LNCaP clone FGC (cell line): ENCODE data around the gene NCOA5.
A peak's percentile ranks its signal among the peaks of the same experiment; 100 is the strongest.

Source experiments
- DNase-seq: peaks from one replicate; pipeline ENCODE4 v3.0.0-alpha.2; 2011; ENCODE audit warnings: low read depth
- H3K4me3 ChIP-seq: 2 replicates; pipeline ENCODE4 v1.5.1; 2011; ENCODE audit warnings: mild to moderate bottlenecking, low read depth, low read length, control low read depth
- TF ChIP-seq, protein P1 (sequence below): IDR thresholded peaks from 2 replicates; pipeline ENCODE4 v1.5.1; 2012; ENCODE audit warnings: mild to moderate bottlenecking; ENCODE audit not compliant: control insufficient read depth, insufficient read depth; ENCODE audit errors: extremely low read depth

Gene NCOA5

DNA sequence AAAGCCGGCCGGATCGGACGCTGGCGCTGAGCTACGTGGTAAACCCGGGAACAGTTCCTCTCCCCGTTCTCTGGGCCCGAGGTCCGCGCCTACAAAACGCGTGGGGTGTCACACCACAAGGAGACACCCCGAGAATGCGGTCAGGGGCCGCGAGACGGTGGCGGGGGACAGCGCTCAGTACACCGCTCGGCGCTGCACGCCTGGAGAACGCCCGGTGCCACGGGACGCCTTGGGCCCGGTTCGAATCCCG is 670 bp downstream of the NCOA5 start:
- peak overlapping the region; percentile 77 for H3K4me3 ChIP-seq
- no peak for DNase-seq
- TF ChIP-seq, protein P1, sequence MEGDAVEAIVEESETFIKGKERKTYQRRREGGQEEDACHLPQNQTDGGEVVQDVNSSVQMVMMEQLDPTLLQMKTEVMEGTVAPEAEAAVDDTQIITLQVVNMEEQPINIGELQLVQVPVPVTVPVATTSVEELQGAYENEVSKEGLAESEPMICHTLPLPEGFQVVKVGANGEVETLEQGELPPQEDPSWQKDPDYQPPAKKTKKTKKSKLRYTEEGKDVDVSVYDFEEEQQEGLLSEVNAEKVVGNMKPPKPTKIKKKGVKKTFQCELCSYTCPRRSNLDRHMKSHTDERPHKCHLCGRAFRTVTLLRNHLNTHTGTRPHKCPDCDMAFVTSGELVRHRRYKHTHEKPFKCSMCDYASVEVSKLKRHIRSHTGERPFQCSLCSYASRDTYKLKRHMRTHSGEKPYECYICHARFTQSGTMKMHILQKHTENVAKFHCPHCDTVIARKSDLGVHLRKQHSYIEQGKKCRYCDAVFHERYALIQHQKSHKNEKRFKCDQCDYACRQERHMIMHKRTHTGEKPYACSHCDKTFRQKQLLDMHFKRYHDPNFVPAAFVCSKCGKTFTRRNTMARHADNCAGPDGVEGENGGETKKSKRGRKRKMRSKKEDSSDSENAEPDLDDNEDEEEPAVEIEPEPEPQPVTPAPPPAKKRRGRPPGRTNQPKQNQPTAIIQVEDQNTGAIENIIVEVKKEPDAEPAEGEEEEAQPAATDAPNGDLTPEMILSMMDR, result no peak

DNA sequence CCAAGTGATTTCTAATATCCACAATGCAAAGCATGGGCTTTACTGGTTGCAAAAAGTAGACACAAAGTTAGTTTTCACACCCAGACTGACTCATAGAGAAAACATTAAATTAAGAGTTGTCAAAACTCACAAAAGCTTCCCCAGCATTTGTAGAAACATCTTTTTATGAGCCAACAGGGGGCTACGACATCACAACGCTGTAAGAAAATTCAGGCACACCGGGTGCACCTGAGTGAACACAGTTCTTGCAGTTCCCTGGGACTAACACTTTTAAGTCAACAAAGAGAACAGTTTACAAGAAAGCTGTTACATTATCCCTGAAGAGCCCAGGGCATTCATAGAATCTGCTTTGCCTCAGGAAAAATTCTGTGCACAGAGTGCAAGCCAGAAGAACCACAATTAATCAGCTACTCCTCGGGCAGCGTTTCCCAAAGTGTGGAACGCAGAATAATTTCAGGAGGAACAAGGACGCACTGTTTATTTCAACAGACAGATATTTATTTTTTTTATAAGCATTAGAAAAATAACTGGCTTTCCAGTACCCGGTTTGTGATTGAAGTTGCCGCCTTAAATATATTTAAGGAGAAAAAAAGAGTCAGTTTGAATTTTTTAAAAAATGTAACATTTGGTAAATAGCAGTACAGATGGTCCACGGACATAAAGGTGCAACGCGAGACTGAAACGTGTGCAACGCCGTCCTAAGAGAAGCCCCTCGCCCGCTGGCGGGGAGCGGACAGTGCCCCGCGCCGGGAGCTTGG is 1.2 kb downstream of the NCOA5 start:
- H3K4me3 ChIP-seq, result peak overlapping the region; percentile 77
- peak; percentile 52 for DNase-seq
- TF ChIP-seq, protein P1, result no peak

DNA sequence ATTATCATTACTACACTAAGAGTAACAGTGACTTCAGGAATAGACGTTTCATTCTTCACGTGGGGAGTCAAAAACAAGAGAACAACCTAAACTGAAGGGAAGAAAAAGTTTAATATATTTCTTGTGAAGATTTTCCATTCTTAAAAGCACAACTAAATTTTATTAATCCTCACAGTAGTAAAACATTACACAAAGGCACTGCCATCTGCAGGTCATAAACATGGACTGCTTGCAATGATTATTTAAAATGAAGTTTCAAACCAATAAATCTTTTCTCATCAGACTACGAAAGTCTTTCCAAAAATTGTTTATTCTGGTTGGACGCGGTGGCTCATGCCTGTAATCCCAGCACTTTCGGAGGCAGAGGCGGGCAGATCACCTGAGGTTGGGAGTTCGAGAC is 2.6 kb downstream of the NCOA5 start:
- peak; percentile 26 for DNase-seq
- TF ChIP-seq, protein P1, result peak; percentile 59

DNA sequence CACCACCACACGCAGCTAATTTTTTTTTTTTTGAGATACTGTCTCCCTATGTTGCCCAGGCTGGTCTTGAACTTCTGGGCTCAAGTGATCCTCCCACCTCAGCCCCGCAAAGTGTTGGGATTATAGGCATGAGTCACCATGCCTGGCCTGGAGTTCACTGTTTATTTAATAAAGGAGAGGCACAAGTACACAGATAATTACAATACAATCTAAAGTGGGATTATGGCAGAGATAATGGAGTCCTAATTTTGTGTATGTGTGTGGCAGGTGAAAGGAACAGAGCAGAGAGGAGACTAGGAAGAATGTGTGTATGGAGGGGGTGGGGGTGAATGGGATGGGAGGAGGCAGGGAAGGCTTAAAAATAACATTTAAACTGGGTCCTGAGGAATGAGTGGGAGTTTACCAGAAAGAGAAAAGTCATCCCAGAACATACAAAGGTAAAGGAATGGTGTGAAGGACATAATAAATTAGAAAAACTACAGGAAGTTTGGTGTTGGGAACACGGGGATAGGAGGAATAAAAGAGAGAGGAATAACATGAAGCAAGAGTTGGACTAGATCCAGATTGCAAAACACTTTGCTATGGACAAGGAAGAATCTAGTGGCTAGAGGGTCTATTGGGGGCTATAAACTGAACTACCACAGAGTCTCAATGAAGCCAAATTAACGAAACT is 4.4 kb downstream of the NCOA5 start:
- H3K4me3 ChIP-seq, result no peak overlapping the region
- TF ChIP-seq, protein P1, result no peak
- DNase-seq, result peak; percentile 40

More for the DNA sequence above, 2.6 kb downstream of the NCOA5 start:
- H3K4me3 ChIP-seq, result no peak overlapping the region

DNA sequence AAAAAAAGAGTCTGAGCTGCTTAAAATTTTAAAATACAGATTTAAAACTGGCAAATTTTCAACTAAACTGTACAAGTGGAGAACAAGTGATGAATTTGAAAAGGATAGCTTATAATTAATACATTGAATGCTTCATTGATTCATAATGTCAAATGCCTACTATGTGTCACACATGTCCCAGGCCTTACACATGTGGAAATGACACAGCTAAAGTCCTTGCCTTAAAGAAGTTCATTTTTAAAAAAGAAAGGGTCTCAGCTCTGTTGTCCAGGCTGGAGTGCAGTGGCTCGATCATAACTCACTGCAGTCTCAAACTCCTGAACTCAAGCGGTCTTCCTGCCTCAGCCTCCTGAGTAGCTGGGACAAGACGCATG is 5.0 kb downstream of the NCOA5 start:
- H3K4me3 ChIP-seq, result no peak overlapping the region
- DNase-seq, result no peak
- TF ChIP-seq, protein P1, result no peak

DNA sequence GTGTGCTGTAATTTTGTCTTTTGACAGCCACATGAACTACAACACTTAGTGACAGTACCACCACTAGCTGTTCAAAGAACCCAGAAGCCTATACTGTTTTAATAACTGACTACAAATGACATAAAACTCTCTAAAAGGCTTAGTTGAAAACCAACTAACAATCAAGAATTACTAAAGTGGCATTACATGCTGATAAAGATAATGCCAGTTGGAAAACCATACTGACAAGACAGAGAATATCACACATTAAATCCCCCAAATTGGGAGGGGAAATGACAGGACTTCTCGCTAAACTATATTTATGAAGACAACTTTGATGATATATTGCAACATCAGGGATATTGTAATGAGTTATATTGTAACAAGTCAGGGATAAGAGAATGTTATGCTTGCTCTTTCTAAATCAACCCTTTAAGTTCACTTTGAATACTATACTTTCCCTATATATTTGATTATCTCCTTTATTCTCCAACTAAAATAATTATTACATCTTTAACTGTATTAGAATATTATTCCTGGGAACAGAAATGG is 6.2 kb downstream of the NCOA5 start:
- no peak overlapping the region for H3K4me3 ChIP-seq
- no peak for DNase-seq
- TF ChIP-seq, protein P1, result no peak
